Lower lobe of right lung (tissue), 2 donors: ENCODE measurements around the gene AGBL3. TPM values are rescaled to one million over a fixed set of nuclear protein-coding genes. Genes with fewer than 3 reads are reported as not detected.
"Not testable (repeated sequence)": the region's sequence is repeated elsewhere in the genome, so short reads cannot be mapped to it uniquely, and the experiment has no call there.

Experiments used
- ATAC-seq, 2 donors: fragments of 200-7000 bp; cut with Tn5 transposase; one replicate each; pipeline ENCODE4 v1.9.1; 2020 to 2022; ENCODE audit warnings: mild to moderate bottlenecking in 2 of 2, moderate library complexity in 2 of 2
- DNase-seq: peaks from one replicate; pipeline ENCODE4 v3.0.0-alpha.2; 2020
- H3K27ac ChIP-seq: fragments of 200-600 bp; one replicate; pipeline ENCODE4 v1.8.0; 2022
- H3K27me3 ChIP-seq: fragments of 200-600 bp; one replicate; pipeline ENCODE4 v1.8.0; 2022; ENCODE audit warnings: low read depth
- H3K36me3 ChIP-seq: fragments of 200-600 bp; one replicate; pipeline ENCODE4 v1.8.0; 2022; ENCODE audit warnings: mild to moderate bottlenecking
- H3K4me1 ChIP-seq: fragments of 200-600 bp; one replicate; pipeline ENCODE4 v1.8.0; 2022
- H3K4me3 ChIP-seq: fragments of 200-600 bp; one replicate; pipeline ENCODE4 v1.8.0; 2022; ENCODE audit warnings: mild to moderate bottlenecking
- H3K9me3 ChIP-seq: fragments of 200-600 bp; one replicate; pipeline ENCODE4 v1.8.0; 2022
- CTCF ChIP-seq: fragments of 200-600 bp; IDR thresholded peaks from one replicate; pipeline ENCODE4 v1.8.0; 2022; ENCODE audit warnings: antibody characterized with exemption, mild to moderate bottlenecking
- intact Hi-C: fragments of 100-400 bp; cut with DNase I; formaldehyde crosslinking; loops from one replicate; pipeline ENCODE4 v1.11.0; 2022
- total RNA-seq: library from RNA; stranded (reverse); fragmentation: NEBNext Ultra II Directional; extraction: Animal tissue kit (Norgen Biotek cat#: 25700); gene quantifications from one replicate; pipeline ENCODE4 v1.2.1, GENCODE V29; 2021
- donor health status: DM: no; HTN: yes; CAD: no; lungs with severe emphysema.

AGBL3 gene
- total RNA-seq, 1 donor from 2014 or later, result 6.1 TPM

GRCh38 chr7:134963036-134963435 is 23.3 kb upstream of the AGBL3 start:
- no peak overlapping the region for H3K27ac ChIP-seq

GRCh38 chr7:134966691-134967090 is 19.6 kb upstream of the AGBL3 start:
- Histone ChIP-seq H3K4me1 (no peaks in the 10 kb centered on the region), H3K36me3 (peaks cover 50% of the 10 kb centered on the region), H3K9me3 (no peaks in the 10 kb centered on the region), H3K27me3 (no peaks in the 10 kb centered on the region), H3K27ac (no peak overlapping the region), H3K4me3 (no peak overlapping the region)
- no peak for ATAC-seq
- intact Hi-C loops, result no loop called here
- TF ChIP-seq CTCF, result no peak
- no peak for DNase-seq

More at GRCh38 chr7:134963036-134963435, 23.3 kb upstream of the AGBL3 start:
- Histone ChIP-seq H3K36me3 (peaks cover 84% of the 10 kb centered on the region), H3K27me3 (no peaks in the 10 kb centered on the region), H3K4me1 (no peaks in the 10 kb centered on the region), H3K4me3 (no peak overlapping the region), H3K9me3 (no peaks in the 10 kb centered on the region)
- TF ChIP-seq CTCF, result no peak
- no peak for ATAC-seq
- DNase-seq, result no peak
- intact Hi-C loops, result no loop called here

DNA sequence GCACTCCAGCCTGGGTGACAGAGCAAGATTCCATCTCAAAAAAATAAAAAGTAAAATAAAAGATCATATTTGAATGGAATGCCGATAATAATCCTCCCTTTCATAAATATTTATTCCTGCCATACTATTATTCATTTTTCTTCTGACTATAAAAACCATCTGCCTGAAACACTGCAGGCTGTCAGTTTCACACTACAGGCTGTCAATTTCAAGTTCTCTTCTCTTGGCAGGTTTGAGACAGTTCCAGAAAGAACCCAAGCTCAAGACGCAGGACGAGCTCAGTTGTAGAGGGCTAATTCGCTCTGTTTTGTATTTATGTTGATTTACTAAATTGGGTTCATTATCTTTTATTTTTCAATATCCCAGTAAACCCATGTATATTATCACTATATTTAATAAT is 18.2 kb upstream of the AGBL3 start:
- H3K27me3 ChIP-seq, result no peaks in the 10 kb centered on the region
- peaks cover 45% of the 10 kb centered on the region for H3K36me3 ChIP-seq
- H3K4me3 ChIP-seq, result no peak overlapping the region
- no peak for DNase-seq
- no peaks in the 10 kb centered on the region for H3K9me3 ChIP-seq
- ATAC-seq, result no peak
- H3K4me1 ChIP-seq, result no peaks in the 10 kb centered on the region
- intact Hi-C loops, result no loop called here
- no peak overlapping the region for H3K27ac ChIP-seq
- TF ChIP-seq CTCF, result no peak

- H3K27ac ChIP-seq, intact Hi-C loops, H3K27me3 ChIP-seq, H3K4me1 ChIP-seq, H3K4me3 ChIP-seq, H3K36me3 ChIP-seq, ATAC-seq, DNase-seq, H3K9me3 ChIP-seq: not testable (repeated sequence)
Measured at GRCh38 chr7:134981645-134982044, 4.7 kb upstream of the AGBL3 start.

DNA sequence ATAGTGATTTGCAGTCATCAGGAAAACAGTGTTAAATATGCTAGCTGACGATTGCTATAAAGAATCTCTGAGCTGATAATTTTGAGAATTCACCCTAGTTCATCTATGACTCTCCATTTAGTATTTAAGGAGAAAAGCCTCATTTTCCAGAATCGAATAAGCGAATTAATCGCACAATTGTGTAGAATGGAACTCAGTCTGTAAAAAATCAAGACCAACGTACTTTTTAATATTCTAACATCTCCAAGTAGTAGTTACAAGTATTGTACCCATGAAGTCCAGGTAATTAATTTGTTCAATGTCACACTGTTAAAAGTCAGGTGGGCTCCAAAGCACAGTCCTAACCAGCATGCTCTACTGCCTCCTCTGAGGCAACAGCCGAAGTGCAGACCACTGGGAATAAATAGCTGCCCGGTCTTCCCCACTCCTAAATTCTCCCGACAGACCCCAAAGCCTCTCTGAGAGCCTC is 380 bp upstream of the AGBL3 start:
- no peak for TF ChIP-seq CTCF

GRCh38 chr7:134988161-134988560 is 1.9 kb downstream of the AGBL3 start:
- H3K4me3 ChIP-seq, result peak overlapping the region; percentile 77
- ATAC-seq (no peak), DNase-seq (no peak)
- no peaks in the 10 kb centered on the region for H3K27me3 ChIP-seq
- TF ChIP-seq CTCF, result no peak
- intact Hi-C loops, result no loop called here
- no peaks in the 10 kb centered on the region for H3K9me3 ChIP-seq
- H3K27ac ChIP-seq, result no peak overlapping the region
- peaks cover 10% of the 10 kb centered on the region for H3K36me3 ChIP-seq
- peaks cover 43% of the 10 kb centered on the region for H3K4me1 ChIP-seq

More for the DNA sequence above, 380 bp upstream of the AGBL3 start:
- Histone ChIP-seq H3K4me1 (peaks cover 27% of the 10 kb centered on the region), H3K27me3 (no peaks in the 10 kb centered on the region), H3K4me3 (peak overlapping the region; percentile 77), H3K36me3 (peaks cover 10% of the 10 kb centered on the region), H3K9me3 (no peaks in the 10 kb centered on the region), H3K27ac (peak overlapping the region; percentile 87)
- DNase-seq (no peak), ATAC-seq (no peak)
- intact Hi-C loops, result no loop called here
